HG03103 (cell line): ENCODE measurements around the gene VANGL2.
"Not testable (repeated sequence)": the region's sequence is repeated elsewhere in the genome, so short reads cannot be mapped to it uniquely, and the experiment has no call there.

Experiments
- ATAC-seq: cut with Tn5 transposase; IDR thresholded peaks from one replicate; pipeline ENCODE4 v1.9.1; 2021; ENCODE audit warnings: low read depth; ENCODE audit not compliant: unreplicated experiment

VANGL2 gene

GRCh38 chr1:160369087-160369486 lies 31.3 kb upstream of the VANGL2 start:
- no peak for ATAC-seq

GRCh38 chr1:160370561-160371345 lies 29.6 kb upstream of the VANGL2 start:
- no peak for ATAC-seq

- no peak for ATAC-seq
Observed at GRCh38 chr1:160371346-160371631, 29.1 kb upstream of the VANGL2 start.

GRCh38 chr1:160371756-160372155 lies 28.6 kb upstream of the VANGL2 start:
- no peak for ATAC-seq

GRCh38 chr1:160373696-160374095 lies 26.7 kb upstream of the VANGL2 start:
- ATAC-seq, result no peak

- no peak for ATAC-seq
Observed at GRCh38 chr1:160374306-160375110, 25.9 kb upstream of the VANGL2 start.

GRCh38 chr1:160375788-160376524 lies 24.4 kb upstream of the VANGL2 start:
- ATAC-seq, result no peak

- no peak for ATAC-seq
Observed at GRCh38 chr1:160376525-160377131, 23.7 kb upstream of the VANGL2 start.

GRCh38 chr1:160377585-160378206 lies 22.7 kb upstream of the VANGL2 start:
- no peak for ATAC-seq

GRCh38 chr1:160384812-160385211 lies 15.6 kb upstream of the VANGL2 start:
- not testable (repeated sequence) for ATAC-seq

GRCh38 chr1:160388406-160388805 lies 12.0 kb upstream of the VANGL2 start:
- ATAC-seq, result not testable (repeated sequence)

GRCh38 chr1:160394673-160395072 lies 5.7 kb upstream of the VANGL2 start:
- ATAC-seq, result no peak

GRCh38 chr1:160397651-160398050 lies 2.7 kb upstream of the VANGL2 start:
- no peak for ATAC-seq

- no peak for ATAC-seq
Observed at GRCh38 chr1:160398823-160399222, 1.5 kb upstream of the VANGL2 start.

GRCh38 chr1:160399544-160400222 lies 681 bp upstream of the VANGL2 start:
- ATAC-seq, result no peak

- ATAC-seq, result no peak
Observed at GRCh38 chr1:160400646-160401486, 502 bp downstream of the VANGL2 start.

- ATAC-seq, result no peak
Observed at GRCh38 chr1:160401487-160401805, 1.1 kb downstream of the VANGL2 start.

- no peak for ATAC-seq
Observed at GRCh38 chr1:160402001-160402795, 1.8 kb downstream of the VANGL2 start.
